SKM-1 (cell line): ENCODE results near the gene SEZ6.
A peak's percentile ranks its signal among the peaks of the same experiment; 100 is the strongest.

Experiments used
- DNase-seq: peaks from one replicate; lab custom pipeline; 2025; ENCODE audit not compliant: unreplicated experiment; lab: John Stamatoyannopoulos, UW

Gene SEZ6

DNA sequence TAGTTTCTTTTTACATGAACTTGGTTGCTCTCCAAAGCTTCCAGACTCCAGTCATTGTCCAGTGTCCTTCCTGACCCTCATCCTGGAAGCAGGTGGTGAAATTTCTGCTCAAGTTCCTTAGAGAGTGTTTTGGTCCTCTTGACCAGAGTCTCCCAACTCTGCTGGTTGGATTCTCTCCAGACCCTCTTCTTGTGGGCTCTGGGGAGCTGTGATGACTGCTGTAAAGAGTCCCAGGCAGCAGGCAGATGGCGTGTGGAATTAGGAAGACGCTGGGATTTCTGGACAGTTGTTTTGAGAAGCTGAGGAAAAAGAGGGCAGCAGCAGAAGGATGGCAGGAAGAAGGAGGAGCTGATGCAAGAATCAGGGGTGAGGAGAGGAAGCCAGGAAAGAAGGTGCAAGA lies 1.6 kb upstream of the SEZ6 start:
- no peak for DNase-seq

DNA sequence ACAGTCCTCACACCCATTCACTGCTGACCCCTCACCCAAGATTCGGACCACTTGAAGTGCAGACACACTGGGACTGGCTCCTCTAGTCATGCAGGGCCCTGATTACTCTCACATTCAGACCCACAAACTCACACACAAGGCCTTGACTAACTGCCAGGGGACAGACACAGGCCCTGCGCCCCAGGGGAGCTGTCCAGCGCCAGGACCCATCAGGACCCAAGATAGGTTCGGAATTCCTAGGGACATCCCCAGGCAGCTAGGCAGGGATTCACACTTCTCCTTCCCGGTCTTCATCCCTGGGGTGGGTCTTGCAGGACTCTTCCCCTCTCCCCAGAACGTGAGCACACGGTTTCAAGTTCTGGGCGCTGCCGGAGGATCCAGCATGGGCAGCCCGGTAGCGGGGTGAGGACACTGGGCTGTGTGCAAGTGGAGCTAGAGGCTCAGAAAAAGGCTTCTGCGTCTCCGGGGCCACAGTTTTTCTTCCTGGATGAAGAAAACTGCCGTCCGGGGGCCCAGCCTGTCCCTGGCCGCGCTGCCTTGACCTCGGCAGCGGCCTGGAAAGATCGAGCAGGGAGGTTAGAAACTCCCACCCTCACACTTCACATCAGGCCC lies 1.6 kb downstream of the SEZ6 start:
- DNase-seq, result no peak

DNA sequence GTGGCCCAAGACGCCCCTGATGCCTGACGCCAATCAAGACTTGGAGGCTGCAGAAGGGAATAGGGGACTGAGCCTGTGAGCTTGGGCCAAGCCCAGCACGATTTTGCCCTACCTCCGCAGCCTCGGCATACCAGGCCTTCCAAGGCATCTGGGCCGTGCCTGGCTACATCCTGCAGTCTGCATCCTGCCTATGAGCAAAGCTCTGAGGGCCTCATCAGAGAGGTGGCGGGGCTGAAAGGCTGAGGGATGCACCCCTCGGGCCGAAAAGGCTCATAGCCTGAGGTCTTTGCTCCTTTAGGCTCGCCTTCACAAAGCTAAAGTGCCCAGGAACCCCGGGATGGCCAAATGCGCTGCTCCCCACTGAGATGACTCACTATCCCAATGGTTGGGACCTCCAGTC lies 2.5 kb downstream of the SEZ6 start:
- no peak for DNase-seq

DNA sequence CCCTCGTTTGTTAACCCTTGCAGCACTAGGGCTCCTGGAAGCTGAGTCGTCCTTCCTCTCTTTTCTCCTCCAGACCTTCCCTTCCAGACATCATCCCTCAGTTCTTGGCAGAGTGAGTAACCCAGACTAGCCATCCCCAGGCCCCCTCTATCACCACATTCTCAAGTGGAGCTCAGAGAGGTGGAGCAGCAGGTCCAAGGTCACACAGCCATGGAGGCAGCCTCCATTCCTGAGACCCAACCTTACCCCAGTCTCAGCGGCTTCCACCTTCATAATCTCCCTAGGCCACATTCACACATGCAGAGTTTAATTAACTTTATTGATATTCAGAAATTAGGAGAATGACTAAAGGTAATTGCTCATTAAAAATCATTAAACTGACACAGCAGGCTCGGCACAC lies 3.0 kb downstream of the SEZ6 start:
- DNase-seq, result no peak

DNA sequence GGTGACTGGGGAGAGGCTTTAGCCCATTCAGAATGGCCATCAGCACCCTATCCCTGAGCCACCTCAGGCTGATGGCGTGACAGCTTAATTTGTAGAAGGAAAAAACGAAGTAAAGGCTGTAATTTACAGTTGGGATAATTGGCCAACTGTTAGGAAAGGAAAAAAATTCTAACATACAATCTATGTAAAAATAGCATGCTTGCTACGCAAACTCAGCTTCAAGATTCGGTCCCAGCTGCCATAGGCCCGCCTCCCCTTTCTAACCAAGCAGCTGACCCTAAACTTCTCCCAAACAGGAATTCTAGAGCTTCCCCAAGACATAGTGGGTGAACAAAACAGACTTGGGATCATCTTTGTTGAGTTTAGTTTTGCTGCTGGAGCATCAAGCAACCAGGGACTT lies 4.9 kb downstream of the SEZ6 start:
- no peak for DNase-seq

DNA sequence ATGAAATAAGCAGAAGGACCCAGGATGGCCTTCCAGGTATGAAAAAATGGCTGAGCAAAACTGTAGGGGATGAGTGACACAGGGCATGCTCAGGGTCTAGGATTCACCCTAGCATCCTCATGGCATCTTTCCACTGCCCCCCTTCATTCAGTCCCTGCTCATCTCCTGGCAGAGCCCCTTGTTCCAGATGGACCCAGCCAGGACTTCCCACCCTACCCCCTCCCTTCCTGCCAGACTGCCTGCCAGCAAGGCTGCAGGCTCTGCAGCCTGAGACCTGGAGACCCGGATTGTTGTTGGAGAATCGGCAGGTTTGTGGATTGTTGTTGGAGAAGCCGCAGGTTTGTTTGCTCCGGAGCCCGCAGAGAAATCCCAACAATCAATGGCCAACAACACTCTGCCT lies 6.6 kb downstream of the SEZ6 start:
- no peak for DNase-seq

DNA sequence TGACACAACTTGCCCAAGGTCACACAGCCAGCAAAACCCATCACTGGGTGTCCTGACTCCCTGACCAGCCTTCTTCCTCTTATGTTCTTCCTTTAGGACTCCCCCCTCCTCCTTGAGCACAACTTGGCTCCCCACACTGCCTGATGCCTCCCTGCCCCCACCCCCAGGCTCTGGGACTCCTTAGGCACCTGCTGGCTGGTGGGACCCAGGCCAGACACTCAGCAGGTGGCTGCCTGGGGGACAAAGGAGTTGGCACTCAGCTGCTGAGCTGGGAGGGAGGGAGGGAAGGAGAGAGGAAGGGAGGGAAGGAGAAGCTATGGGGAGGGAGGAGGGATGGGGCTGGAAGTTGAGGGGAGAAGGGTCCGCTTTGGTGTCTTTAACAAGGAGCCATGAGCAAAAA lies 8.0 kb downstream of the SEZ6 start:
- no peak for DNase-seq

DNA sequence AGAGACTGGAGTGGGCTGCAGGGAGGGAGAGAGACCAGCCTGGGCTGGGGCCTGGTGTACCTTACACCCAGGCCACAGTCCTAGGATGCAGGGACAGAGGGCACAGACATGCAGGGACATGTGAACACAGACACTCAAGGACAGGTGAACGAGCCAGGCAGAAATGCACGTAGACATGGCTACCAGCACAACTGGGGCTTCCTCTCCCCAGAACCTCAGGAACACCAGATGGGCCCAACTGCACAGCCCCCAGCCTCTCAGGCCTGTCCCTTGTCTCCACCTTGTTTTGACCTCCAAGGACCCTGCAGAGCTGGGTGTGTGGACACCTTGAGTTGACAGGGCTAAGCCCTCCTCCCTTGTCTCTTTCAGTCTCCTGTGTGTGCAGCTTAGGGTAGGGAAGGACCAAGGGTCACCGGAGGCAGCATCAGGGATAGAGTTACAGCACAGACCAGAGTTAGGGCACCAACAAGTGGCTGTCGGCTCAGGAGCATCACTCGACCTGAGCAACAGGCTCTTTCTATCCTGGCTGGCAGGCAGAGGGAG lies 9.2 kb downstream of the SEZ6 start:
- no peak for DNase-seq

DNA sequence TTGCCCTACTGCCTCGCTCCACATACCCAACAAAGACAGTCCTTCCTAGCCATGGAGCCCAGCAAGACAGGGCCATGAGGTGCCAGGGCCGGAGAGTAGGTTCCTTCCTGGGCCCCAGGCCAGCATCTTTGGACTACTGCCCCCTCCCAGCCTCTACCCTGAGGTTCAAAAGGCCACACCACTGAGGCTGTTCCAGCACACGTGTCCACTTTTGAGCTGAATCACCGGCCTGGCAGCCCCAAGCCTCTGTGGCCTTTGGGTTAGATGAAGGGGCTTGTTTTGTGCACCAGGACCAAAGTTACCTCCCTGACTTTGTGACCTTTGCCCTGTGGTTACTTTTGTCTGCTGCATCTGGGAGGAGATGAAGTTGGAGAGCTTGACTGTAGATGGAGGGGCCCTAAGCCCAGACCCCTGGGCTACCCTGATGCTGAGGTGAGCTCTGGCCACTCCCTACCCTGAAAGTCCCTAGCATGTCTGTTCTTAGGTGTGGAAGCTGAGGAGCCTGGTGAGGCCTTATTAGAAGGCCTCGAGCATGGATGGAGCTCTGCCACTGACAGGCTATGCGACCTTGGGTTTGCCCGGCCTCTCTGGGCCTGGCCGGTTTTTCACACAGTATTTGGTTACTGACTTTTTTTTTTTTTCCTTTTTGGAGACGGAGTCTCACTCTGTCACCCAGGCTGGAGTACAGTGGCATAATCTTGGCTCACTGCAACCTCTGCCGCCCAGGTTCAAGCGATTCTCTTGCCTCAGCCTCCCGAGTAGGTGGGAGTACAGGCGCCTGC lies 12.0 kb downstream of the SEZ6 start:
- no peak for DNase-seq

DNA sequence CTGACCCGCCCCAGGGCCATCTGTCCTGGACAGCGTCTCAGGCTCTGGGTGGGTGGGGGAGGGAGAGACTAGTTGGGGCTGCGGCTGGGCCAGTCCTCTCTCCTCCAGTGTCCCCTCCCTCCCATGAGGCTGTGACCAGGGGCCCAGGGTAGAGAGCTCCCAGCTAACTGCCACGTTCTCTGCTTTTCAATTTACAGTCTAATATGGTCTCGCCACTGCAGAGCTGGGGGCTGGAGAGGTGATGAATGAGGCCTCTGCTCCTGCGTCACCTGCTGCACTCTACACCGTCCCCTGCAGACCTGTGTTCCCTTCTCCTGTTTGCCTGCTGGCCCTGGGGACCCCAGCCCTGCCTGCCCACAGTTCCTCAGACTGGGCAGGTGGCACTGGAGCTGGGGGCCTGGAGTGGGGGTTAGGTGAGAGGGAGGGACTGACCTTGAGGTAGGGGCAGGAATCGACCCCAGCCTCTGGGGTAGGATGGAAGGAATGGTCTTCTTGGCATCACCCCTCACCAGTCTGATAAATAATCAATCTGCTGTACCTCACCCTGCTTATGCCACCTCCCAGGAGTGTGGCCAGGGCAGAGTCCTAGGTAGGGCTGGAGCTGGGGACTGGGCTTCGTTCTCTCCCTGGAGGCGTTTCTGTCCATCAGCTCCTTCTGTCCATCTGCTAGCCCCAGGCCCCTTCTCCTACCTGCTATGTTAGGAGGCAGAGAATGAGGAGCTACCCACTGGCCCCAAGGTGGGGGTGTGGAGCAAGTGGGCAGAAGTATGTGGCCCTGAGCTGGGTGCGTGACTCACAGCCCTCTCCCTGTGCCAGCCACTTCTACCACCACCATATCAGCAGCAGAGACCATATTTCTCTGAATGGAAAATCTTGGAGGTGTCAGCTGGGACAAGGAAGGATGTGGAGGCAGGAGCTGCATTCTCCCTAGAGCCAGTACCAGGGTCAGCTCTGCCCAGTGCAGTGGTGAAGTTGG lies 12.9 kb downstream of the SEZ6 start:
- no peak for DNase-seq

DNA sequence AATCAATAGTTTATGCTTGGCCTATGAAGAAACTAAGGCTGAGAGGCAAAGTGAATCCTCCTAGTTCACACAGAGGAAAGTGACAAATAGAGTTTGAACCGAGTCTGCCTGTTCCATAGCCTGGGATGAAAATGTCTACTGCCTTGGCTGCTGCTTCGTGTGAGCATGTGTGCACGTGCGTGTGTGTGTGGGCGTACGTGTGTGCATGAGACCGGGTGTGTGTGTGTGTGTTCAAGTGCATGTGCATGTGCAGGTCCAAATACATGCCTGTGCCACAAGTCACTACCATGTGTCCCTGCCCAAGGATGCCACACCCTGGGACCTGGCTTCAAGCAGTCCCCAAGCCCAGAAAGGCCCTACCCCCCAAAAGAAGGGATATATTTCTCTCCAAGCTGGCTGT lies 13.6 kb downstream of the SEZ6 start:
- DNase-seq, result no peak

DNA sequence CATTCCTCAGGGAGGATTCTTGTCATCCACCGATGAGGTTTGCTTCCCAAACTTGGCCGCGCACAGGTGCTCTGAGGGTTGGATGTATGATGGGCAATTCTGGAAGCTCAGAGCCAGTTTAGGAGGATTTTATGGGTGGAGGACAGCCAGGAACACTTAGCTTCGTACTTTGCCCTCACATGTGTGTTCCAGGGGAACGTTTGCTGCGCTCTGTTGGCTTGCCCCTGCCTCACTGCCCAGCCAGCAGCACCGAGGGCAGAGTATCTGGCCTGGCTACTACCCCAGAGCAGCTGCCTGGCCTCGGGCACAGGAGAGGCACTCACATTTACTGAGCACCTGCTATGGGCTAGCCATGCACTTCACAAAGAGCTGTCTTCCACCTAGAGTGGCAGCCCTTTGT lies 14.1 kb downstream of the SEZ6 start:
- no peak for DNase-seq

DNA sequence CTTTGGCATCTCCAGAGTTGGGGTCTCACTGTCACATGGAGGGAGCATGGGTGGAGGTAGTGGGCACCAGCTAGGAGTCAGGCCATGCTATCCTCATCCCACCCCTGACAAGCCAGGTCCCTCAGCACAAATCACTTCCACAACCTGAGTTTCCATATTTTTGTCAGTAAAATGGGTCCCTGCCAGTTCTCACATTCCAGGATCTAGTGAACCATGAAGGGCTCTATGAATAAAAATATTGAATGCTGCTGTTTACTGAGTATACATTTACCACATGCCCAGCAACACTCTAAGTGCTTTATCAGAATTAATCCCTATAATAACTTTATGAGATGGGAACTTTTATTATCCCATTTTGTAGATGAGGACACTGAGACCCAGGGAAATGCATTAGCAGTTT lies 16.8 kb downstream of the SEZ6 start:
- DNase-seq, result no peak

DNA sequence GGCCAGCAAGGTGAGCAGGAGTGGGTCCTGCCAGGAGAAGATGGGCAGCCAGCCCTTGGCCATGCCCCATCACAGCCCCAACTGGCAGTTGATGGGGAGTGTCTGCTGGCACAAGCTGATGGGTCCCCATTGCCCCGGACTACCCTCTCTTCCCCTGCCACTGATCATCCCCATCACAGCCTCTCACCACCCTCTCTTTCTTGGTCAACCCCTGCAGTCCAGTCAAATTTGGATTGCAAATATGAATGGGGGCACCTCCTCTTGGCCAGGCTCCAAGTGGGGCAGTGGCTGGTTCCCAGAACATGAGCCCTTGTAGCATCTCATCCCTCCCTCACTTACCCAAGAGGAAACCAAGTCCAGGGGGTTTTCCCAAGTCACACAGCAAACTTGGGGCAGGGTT lies 17.4 kb downstream of the SEZ6 start:
- DNase-seq, result no peak

DNA sequence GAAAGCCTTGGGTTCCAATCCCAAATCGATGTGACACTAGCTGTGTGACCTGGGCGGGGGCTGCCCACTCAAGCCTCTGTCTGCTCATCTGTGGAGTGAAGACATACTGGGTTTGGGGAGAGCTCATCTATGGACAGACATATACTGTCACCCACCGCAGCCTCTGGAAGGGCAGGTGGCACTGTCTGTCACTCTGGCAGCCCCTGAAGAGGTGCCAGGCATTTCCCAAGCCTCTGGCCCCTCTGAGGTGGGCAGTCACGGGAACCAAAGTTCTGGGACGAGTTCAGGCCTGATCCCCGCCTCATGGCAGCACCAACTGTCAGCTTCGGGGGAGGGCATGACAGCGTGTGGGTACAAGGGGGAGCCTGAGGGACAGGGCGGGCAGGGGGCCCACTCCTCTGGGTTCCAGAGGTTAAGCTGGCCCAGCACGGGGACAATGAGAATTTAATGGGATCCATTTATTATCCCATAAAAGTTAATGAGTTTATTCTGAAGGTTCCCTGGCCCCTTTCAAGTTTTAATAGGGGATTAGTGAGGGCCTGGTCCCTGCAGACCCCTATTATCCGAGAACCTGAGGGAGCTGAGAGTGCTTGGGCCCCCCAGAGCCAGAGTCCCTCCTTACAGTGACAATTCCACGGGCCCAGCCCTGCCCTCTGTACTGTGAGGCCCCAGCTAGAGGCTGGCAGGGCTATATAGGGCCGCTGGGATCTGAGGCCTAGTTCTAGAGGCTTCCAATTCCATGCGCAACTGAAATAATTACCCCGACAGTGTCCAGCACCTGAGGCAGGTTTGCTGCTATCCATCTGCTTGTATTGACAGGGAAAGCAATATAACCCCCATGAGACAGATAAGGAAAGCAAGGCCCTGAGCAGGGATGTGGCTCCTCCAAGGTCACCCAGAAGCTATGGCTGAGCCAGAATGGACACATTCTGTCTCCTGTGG lies 18.8 kb downstream of the SEZ6 start:
- no peak for DNase-seq

DNA sequence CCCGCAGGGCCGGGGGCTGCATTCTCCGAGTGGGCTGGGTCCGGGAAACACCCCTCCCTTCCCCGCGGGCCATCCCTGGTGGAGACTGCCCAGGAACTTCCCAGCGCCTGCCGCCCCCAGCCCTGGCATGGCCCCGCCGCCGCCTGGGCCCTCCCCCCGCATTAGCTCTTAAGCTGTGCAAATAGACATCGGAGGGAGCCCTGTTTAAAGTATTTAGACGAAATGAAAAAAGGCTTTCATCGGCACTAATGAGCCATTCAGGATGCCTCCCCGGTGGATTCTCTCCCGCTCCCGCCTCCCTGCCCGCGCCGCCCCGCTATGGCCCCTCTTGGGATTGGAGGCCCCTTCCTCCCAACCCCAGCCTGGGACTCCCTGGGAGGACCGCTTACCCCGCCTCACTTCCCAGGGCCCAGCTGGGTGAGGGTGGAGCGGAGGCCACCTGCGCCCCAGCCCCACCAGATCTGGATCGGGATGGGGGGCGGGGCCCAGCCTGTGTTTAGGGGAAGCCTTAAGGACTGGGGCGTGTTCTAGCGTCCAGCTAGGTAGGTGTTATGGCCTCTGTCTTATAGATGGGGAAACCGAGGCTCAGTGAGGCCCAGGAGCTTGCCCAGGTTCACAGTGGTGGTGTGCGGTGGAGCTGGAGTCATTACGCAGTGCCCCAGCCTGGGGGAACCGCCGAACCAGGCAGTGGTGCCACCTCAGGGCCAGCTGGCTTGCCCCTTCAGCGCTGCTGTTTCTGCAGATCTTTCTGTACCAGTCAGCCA lies 19.7 kb downstream of the SEZ6 start:
- DNase-seq, result no peak

DNA sequence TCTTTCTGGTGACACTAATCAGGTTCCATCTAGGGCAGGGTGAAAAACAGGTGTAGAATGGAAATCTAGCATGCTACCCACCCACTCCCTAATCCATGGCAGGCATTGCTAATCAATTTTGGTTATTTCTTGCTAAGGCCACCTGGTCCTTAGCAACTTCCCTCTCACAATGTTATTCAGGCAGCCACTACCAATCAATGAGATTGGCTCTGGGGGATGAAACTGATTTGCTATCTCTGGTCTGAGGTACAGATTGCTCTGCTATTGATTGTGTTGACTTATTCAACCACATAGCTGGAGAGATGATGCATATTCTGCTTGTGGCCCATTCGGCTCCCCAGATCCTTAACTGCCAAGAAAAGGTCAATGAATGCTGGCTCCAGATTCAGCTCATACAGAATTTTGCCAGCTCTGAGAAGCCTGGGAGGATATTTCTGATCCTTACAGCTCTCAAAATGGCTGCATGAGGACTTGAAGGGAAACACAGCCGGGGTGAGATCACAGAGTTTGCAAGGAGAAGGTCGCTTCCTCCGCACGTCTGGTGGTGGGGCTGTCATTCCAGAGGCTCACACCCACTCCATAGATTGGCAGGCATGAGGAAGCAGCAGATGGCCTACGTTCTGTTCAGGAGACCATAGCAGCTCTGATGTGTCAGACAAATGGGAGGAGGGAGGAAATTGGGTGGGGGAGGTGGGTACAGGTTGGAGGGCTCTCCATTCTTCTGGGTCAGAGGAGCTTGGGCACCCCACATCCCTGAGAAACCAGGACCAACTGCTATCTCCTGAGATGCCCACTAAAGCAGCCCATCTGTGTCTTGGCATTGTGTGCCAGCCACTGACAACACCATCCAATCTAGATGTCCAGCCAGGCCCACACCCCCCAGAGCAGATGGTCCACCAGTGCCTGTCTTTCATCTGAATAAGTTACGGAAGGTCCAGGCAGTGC lies 22.3 kb downstream of the SEZ6 start:
- no peak for DNase-seq

DNA sequence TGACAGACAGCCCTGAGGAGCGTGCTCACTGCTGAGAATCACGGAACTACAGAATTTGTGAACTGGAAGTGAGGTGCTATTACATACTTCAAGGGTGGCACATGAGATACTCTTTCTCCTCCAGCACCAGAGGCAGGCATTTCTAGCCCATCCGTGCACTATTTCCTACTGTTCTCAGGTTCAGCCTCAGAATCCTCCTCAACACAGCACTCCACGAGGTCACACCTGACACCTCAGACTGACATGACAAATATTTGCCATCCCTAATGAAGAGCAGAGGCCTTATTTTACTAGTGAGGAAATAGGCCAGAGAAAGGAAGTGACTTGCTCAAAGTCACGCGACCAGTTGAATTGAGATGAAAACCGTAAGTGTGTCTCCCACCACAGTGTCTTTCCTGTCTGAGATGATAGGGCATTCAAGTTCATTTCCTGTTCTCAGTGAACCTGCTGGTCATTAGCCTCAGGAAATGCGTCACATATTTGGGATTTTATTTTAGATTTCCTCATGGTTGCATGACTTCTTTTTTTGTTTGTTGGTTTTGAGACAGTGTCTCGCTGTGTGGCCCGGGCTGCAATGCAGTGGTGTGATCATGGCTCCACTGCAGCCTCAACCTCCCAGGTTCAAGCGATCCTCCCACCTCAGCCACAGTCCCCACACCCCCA lies 23.6 kb downstream of the SEZ6 start:
- peak; percentile 82 for DNase-seq
